Measurements from ENCODE around the gene DLGAP3.

DNA sequence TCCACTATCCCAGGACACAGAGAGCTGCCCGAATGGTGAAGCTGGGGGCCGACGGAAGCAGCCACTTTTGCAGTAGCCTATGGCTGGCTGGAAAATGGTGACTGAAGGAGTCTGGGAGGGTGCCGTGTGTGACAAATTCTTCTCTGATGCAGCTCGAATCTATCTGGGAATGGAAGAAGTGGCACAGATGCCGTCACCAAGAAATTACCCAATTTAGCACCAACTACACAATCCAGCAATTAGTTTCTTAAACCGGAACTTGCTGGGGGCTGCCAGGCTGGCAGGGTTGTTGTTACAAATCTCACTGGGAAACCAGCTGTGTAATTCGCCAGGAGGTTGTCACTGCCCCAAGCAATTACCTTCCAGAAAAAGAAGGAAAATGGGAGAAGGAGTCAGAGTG is 18.0 kb downstream of the DLGAP3 start:
- TF ChIP-seq, protein P1, sequence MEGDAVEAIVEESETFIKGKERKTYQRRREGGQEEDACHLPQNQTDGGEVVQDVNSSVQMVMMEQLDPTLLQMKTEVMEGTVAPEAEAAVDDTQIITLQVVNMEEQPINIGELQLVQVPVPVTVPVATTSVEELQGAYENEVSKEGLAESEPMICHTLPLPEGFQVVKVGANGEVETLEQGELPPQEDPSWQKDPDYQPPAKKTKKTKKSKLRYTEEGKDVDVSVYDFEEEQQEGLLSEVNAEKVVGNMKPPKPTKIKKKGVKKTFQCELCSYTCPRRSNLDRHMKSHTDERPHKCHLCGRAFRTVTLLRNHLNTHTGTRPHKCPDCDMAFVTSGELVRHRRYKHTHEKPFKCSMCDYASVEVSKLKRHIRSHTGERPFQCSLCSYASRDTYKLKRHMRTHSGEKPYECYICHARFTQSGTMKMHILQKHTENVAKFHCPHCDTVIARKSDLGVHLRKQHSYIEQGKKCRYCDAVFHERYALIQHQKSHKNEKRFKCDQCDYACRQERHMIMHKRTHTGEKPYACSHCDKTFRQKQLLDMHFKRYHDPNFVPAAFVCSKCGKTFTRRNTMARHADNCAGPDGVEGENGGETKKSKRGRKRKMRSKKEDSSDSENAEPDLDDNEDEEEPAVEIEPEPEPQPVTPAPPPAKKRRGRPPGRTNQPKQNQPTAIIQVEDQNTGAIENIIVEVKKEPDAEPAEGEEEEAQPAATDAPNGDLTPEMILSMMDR (IDR thresholded peaks at IDR 0.05): no peak
- no peak for TF ChIP-seq POLR2A (IDR thresholded peaks at IDR 0.05)
